Tibial nerve (tissue), 4 donors: ENCODE results near the gene HNRNPM.

ENCODE experiments used
- CTCF ChIP-seq, 5 experiments: fragments of 200-600 bp in 3 of 5; fragments of 450-650 bp in 2 of 5; sonication (generic) in 3 of 5; IDR thresholded peaks; one replicate each; pipeline ENCODE4 v1.5.1; 2016 to 2019; ENCODE audit warnings: antibody characterized with exemption in 5 of 5, mild to moderate bottlenecking in 3 of 5, moderate library complexity in 2 of 5
- EP300 ChIP-seq, 2 donors: sonication (generic); formaldehyde crosslinking; IDR thresholded peaks; one replicate each; pipeline ENCODE4 v1.6.1; 2017; ENCODE audit warnings: antibody characterized with exemption in 2 of 2, mild to moderate bottlenecking in 1 of 2

GRCh38 chr19:8477889-8478288 lies 33.1 kb downstream of the HNRNPM start:
- TF ChIP-seq EP300 (IDR thresholded peaks at IDR 0.05) = no peak
- TF ChIP-seq CTCF (IDR thresholded peaks at IDR 0.05) = no peak
